ENCODE results near the gene PLXNA2.

Gene PLXNA2

GRCh38 chr1:208053661-208054060 is 190.5 kb downstream of the PLXNA2 start:
- no peak for DNase-seq (ENCODE audit: low spot score)
- no peak overlapping the region for H3K4me3 Mint-ChIP-seq
- no peaks in the 10 kb centered on the region for H3K36me3 Mint-ChIP-seq (ENCODE audit: low read depth)
- no peaks in the 10 kb centered on the region for H3K9me3 Mint-ChIP-seq
- peaks cover 22% of the 10 kb centered on the region for H3K27me3 Mint-ChIP-seq (ENCODE audit: low read depth)
- H3K4me1 Mint-ChIP-seq (ENCODE audit: low read depth), result peaks cover 8% of the 10 kb centered on the region
- no peak overlapping the region for H3K27ac Mint-ChIP-seq

- no peak overlapping the region for H3K27ac Mint-ChIP-seq
Measured at GRCh38 chr1:208052926-208053407, 191.2 kb downstream of the PLXNA2 start.

GRCh38 chr1:208052135-208052534 is 192.0 kb downstream of the PLXNA2 start:
- Mint-ChIP-seq H3K27me3 (ENCODE audit: low read depth) (peaks cover 22% of the 10 kb centered on the region), H3K27ac (no peak overlapping the region), H3K4me3 (no peak overlapping the region), H3K36me3 (ENCODE audit: low read depth) (no peaks in the 10 kb centered on the region), H3K9me3 (no peaks in the 10 kb centered on the region), H3K4me1 (ENCODE audit: low read depth) (peaks cover 9% of the 10 kb centered on the region)
- no peak for DNase-seq (ENCODE audit: low spot score)

More at GRCh38 chr1:208052926-208053407, 191.2 kb downstream of the PLXNA2 start:
- H3K36me3 Mint-ChIP-seq (ENCODE audit: low read depth), result no peaks in the 10 kb centered on the region
- DNase-seq (ENCODE audit: low spot score), result no peak
- H3K4me3 Mint-ChIP-seq, result no peak overlapping the region
- peaks cover 22% of the 10 kb centered on the region for H3K27me3 Mint-ChIP-seq (ENCODE audit: low read depth)
- no peaks in the 10 kb centered on the region for H3K9me3 Mint-ChIP-seq
- H3K4me1 Mint-ChIP-seq (ENCODE audit: low read depth), result peaks cover 9% of the 10 kb centered on the region

GRCh38 chr1:208051651-208052050 is 192.5 kb downstream of the PLXNA2 start:
- peaks cover 20% of the 10 kb centered on the region for H3K27me3 Mint-ChIP-seq (ENCODE audit: low read depth)
- peaks cover 9% of the 10 kb centered on the region for H3K4me1 Mint-ChIP-seq (ENCODE audit: low read depth)
- H3K4me3 Mint-ChIP-seq, result no peak overlapping the region
- no peaks in the 10 kb centered on the region for H3K9me3 Mint-ChIP-seq
- H3K36me3 Mint-ChIP-seq (ENCODE audit: low read depth), result no peaks in the 10 kb centered on the region
- no peak overlapping the region for H3K27ac Mint-ChIP-seq
- no peak for DNase-seq (ENCODE audit: low spot score)

- Mint-ChIP-seq H3K4me3 (no peak overlapping the region), H3K9me3 (no peaks in the 10 kb centered on the region), H3K4me1 (ENCODE audit: low read depth) (peaks cover 17% of the 10 kb centered on the region), H3K27me3 (ENCODE audit: low read depth) (peaks cover 14% of the 10 kb centered on the region), H3K36me3 (ENCODE audit: low read depth) (no peaks in the 10 kb centered on the region), H3K27ac (no peak overlapping the region)
- DNase-seq (ENCODE audit: low spot score), result no peak
Measured at GRCh38 chr1:208048904-208049303, 195.3 kb downstream of the PLXNA2 start.

GRCh38 chr1:208047975-208048374 is 196.2 kb downstream of the PLXNA2 start:
- no peak overlapping the region for H3K4me3 Mint-ChIP-seq
- DNase-seq (ENCODE audit: low spot score), result no peak
- H3K36me3 Mint-ChIP-seq (ENCODE audit: low read depth), result no peaks in the 10 kb centered on the region
- no peaks in the 10 kb centered on the region for H3K9me3 Mint-ChIP-seq
- peaks cover 19% of the 10 kb centered on the region for H3K4me1 Mint-ChIP-seq (ENCODE audit: low read depth)
- no peak overlapping the region for H3K27ac Mint-ChIP-seq
- H3K27me3 Mint-ChIP-seq (ENCODE audit: low read depth), result peaks cover 14% of the 10 kb centered on the region

- no peaks in the 10 kb centered on the region for H3K36me3 Mint-ChIP-seq (ENCODE audit: low read depth)
- DNase-seq (ENCODE audit: low spot score), result no peak
- peaks cover 12% of the 10 kb centered on the region for H3K27me3 Mint-ChIP-seq (ENCODE audit: low read depth)
- peaks cover 19% of the 10 kb centered on the region for H3K4me1 Mint-ChIP-seq (ENCODE audit: low read depth)
- no peak overlapping the region for H3K27ac Mint-ChIP-seq
- H3K9me3 Mint-ChIP-seq, result no peaks in the 10 kb centered on the region
- no peak overlapping the region for H3K4me3 Mint-ChIP-seq
Measured at GRCh38 chr1:208047476-208047934, 196.7 kb downstream of the PLXNA2 start.

GRCh38 chr1:208045463-208046260 is 198.5 kb downstream of the PLXNA2 start:
- no peak for DNase-seq (ENCODE audit: low spot score)
- Mint-ChIP-seq H3K4me1 (ENCODE audit: low read depth) (peaks cover 19% of the 10 kb centered on the region), H3K9me3 (no peaks in the 10 kb centered on the region), H3K36me3 (ENCODE audit: low read depth) (no peaks in the 10 kb centered on the region), H3K27ac (no peak overlapping the region), H3K4me3 (no peak overlapping the region), H3K27me3 (ENCODE audit: low read depth) (peaks cover 6% of the 10 kb centered on the region)

- H3K4me1 Mint-ChIP-seq (ENCODE audit: low read depth), result peaks cover 19% of the 10 kb centered on the region
- H3K4me3 Mint-ChIP-seq, result peak overlapping the region; percentile 32
- H3K36me3 Mint-ChIP-seq (ENCODE audit: low read depth), result no peaks in the 10 kb centered on the region
- no peaks in the 10 kb centered on the region for H3K9me3 Mint-ChIP-seq
- DNase-seq (ENCODE audit: low spot score), result peak; percentile 10
- H3K27ac Mint-ChIP-seq, result peak overlapping the region; percentile 3
- peaks cover 6% of the 10 kb centered on the region for H3K27me3 Mint-ChIP-seq (ENCODE audit: low read depth)
Measured at GRCh38 chr1:208044589-208045462, 199.4 kb downstream of the PLXNA2 start.

- H3K4me3 Mint-ChIP-seq, result peak overlapping the region; percentile 7
- peaks cover 6% of the 10 kb centered on the region for H3K27me3 Mint-ChIP-seq (ENCODE audit: low read depth)
- peaks cover 16% of the 10 kb centered on the region for H3K4me1 Mint-ChIP-seq (ENCODE audit: low read depth)
- no peaks in the 10 kb centered on the region for H3K36me3 Mint-ChIP-seq (ENCODE audit: low read depth)
- DNase-seq (ENCODE audit: low spot score), result no peak
- H3K27ac Mint-ChIP-seq, result no peak overlapping the region
- no peaks in the 10 kb centered on the region for H3K9me3 Mint-ChIP-seq
Measured at GRCh38 chr1:208043691-208044181, 200.4 kb downstream of the PLXNA2 start.

GRCh38 chr1:208042868-208043267 is 201.3 kb downstream of the PLXNA2 start:
- Mint-ChIP-seq H3K27ac (no peak overlapping the region), H3K4me1 (ENCODE audit: low read depth) (peaks cover 15% of the 10 kb centered on the region), H3K36me3 (ENCODE audit: low read depth) (no peaks in the 10 kb centered on the region), H3K27me3 (ENCODE audit: low read depth) (peaks cover 6% of the 10 kb centered on the region), H3K4me3 (no peak overlapping the region), H3K9me3 (no peaks in the 10 kb centered on the region)
- DNase-seq (ENCODE audit: low spot score), result no peak

GRCh38 chr1:208042041-208042615 is 202.1 kb downstream of the PLXNA2 start:
- H3K36me3 Mint-ChIP-seq (ENCODE audit: low read depth), result no peaks in the 10 kb centered on the region
- peaks cover 6% of the 10 kb centered on the region for H3K27me3 Mint-ChIP-seq (ENCODE audit: low read depth)
- H3K4me3 Mint-ChIP-seq, result no peak overlapping the region

GRCh38 chr1:208041505-208041904 is 202.7 kb downstream of the PLXNA2 start:
- Mint-ChIP-seq H3K4me3 (no peak overlapping the region), H3K36me3 (ENCODE audit: low read depth) (no peaks in the 10 kb centered on the region), H3K9me3 (no peaks in the 10 kb centered on the region), H3K27me3 (ENCODE audit: low read depth) (peaks cover 8% of the 10 kb centered on the region), H3K27ac (no peak overlapping the region), H3K4me1 (ENCODE audit: low read depth) (peaks cover 15% of the 10 kb centered on the region)
- no peak for DNase-seq (ENCODE audit: low spot score)

More at GRCh38 chr1:208042041-208042615, 202.1 kb downstream of the PLXNA2 start:
- DNase-seq (ENCODE audit: low spot score), result no peak
- H3K27ac Mint-ChIP-seq, result no peak overlapping the region
- H3K4me1 Mint-ChIP-seq (ENCODE audit: low read depth), result peaks cover 15% of the 10 kb centered on the region
- H3K9me3 Mint-ChIP-seq, result no peaks in the 10 kb centered on the region
